T-helper 1 cell treated with Interleukin-12 subunit alpha and Interleukin-12 subunit beta and Interleukin-4 antibody, amounts not matched to agents 30 ng/mL and 1 ng/mL, for 36 hours (primary cell): ENCODE data around the gene RC3H2. TPM values are rescaled to one million over a fixed set of nuclear protein-coding genes. Genes with fewer than 3 reads are reported as not detected.
"Not testable (repeated sequence)": the region's sequence is repeated elsewhere in the genome, so short reads cannot be mapped to it uniquely, and the experiment has no call there.

ENCODE experiments used
- intact Hi-C: fragments of 100-400 bp; cut with micrococcal nuclease; formaldehyde crosslinking; loops from one replicate; pipeline ENCODE4 v1.15.1; 2024
- total RNA-seq: library from RNA; stranded (reverse); gene quantifications from 2 replicates; pipeline ENCODE4 v1.2.3, GENCODE V29; 2022

Gene RC3H2
- total RNA-seq, 1 donor from 2014 or later: 54.5 TPM

DNA sequence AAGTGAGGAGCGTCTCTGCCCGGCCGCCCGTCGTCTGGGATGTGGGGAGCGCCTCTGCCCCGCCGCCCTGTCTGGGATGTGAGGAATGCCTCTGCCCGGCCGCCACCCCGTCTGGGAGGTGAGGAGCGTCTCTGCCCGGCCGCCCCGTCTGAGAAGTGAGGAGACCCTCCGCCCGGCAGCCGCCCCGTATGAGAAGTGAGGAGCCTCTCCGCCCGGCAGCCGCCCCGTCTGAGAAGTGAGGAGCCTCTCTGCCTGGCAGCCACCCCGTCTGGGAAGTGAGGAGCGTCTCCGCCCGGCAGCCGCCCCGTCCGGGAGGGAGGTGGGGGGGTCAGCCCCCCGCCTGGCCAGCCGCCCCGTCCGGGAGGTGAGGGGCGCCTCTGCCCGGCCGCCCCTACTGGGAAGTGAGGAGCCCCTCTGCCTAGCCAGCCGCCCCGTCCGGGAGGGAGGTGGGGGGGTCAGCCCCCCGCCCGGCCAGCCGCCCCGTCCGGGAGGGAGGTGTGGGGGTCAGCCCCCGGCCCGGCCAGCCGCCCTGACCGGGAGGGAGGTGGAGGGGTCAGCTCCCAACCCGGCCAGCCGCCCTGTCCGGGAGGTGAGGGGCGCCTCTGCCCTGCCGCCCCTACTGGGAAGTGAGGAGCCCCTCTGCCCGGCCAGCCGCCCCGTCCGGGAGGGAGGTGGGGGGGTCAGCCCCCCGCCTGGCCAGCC lies 52.9 kb downstream of the RC3H2 start:
- intact Hi-C loops: not testable (repeated sequence)

DNA sequence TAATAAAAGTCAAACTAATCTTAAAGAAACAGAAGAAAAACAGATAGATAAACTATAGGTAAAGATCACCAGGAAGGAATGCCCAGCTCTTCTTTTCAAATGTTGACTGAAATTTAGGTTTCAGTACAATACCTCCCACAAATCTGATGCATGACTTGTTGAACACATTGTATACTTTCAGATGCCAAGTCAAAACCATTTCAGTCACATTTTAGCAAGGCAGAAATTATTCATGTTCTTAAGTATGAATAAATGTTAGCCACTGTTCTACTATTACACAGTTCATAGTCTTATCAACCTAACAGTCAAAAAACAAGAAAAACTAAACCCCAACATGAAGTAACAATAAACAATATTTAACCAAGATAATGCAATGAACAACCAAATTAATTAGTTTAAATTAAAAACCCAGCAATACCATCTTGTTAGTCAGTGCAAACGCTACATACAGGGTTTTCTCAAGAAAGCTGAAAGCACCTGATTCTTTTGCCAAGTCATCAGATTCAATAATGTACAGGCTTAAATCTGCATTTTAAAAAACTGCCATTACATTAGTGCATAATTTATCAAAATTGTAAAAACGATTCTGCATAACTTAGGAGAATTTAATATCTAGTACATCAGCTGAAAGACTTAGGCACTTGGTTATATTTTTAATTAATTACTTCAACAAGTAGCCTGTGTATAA lies 56.8 kb downstream of the RC3H2 start:
- intact Hi-C loops: no loop called here

DNA sequence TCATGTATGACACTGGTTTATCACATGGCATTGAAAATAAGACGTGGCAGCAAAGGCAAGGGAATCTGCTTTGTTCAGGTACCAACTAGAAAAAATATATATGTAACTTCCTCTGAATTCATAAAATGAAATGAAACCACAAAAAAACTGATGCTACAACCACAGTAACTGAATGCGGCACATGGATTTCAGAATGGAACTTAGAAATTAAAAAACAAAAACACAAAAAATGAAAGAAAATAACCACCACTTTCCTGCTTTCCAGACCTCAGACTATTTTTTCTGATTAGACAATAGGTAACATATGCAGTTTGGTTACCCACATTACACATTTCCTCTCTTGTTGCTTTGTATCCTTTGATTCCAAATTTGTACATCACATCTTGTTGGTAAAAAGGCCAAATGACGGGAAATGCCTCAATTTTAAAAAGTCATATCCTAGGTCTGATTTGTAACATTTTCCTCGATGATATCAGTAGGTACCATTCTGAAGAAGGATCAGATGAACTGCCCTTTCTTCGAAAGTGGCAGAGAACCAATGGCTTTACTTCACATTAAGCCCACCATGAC lies 58.7 kb downstream of the RC3H2 start:
- intact Hi-C loops: no loop called here

DNA sequence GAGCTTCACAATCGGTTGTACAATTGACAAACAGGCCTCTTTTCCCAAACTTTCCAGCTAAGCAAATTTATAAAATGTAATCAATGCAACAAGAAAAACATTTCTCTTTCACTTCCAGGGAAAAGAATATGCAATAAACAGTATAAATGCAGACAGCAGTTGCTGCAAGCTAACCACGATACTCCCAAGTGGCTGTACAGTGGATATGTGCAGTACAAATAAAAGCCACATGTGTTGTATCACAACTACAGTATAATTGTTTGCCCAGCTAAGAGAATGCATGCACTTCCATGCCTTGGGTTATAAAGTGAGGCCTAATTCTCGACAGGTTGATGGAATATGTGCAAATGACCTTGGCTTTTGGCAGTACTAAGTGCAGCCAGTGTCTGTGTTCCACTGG lies 60.0 kb downstream of the RC3H2 start:
- intact Hi-C loops: no loop called here

DNA sequence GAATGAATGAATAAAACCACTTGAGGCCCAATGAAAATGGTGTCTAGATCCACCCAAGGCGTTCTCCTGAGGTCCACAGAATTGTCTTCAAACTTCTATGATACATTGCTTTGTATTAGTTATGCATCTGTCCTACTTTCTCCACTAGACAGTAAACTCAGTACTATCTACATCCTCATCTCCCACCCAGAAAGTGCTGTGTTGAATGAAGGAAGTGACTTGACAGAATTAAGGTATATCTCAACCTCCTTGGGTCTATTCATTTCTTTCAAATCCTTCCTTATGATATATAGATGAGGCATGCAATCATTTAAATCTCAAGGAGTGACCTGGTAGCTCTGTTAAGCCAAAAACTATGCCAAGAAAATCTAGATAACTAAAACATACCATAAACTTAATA lies 61.0 kb downstream of the RC3H2 start:
- intact Hi-C loops: no loop called here

DNA sequence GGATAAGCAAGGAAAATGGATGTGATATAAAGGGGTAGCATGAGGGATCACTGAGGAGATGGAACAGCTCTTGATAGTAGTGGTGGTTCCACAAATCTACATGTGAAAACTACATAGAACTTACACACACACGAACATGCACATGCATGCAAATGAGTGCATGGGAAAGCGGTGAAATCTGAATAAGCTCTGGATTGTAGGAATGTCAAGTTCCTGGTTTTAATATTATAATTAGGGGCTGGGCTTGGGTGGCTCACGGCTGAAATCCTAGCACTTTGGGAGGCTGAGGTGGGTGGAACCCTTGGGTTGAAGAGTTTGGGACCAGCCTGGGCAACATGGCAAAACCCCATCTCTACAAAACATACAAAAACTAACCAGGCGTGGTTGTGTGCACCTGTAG lies 63.7 kb downstream of the RC3H2 start:
- intact Hi-C loops: no loop called here

DNA sequence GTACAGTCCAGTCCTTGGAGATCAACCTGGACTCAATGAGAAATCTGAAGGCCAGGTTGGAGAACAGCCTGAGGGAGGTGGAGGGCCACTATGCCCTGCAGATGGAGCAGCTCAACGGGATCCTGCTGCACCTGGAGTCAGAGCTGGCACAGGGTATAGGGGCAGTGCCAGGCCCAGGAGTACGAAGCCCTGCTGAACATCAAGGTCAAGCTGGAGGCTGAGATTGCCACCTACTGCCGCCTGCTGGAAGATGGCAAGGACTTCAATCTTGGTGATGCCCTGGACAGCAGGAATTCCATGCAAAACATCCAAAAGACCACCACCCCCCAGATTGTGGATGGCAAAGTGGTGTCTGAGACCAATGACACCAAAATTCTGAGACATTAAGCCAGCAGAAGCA lies 66.7 kb downstream of the RC3H2 start:
- intact Hi-C loops: not testable (repeated sequence)

DNA sequence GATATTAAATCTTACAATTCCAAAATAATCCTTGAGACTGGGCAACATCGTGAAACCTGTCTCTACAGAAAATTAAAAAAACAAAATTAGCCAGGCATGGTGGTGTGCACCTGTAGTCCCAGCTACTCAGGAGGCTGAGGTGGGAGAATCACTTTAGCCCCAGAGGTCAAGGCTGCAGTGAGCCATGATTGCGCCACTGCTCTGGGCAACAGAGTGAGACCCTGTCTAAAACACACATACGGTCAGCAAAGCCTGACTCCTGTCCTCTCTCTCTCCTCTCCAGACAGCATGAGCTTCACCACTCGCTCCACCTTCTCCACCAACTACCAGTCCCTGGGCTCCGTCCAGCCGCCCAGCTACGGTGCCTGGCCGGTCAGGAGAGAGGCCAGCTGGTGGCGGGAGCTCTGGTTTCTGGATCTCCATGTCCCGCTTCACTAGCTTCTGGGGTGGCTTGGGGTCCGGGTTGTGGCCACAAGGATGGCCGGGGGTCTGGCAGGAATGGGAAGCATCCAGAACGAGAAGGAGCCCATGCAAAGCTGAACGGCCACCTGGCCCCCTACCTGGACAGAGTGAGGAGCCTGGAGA lies 67.8 kb downstream of the RC3H2 start:
- intact Hi-C loops: no loop called here

DNA sequence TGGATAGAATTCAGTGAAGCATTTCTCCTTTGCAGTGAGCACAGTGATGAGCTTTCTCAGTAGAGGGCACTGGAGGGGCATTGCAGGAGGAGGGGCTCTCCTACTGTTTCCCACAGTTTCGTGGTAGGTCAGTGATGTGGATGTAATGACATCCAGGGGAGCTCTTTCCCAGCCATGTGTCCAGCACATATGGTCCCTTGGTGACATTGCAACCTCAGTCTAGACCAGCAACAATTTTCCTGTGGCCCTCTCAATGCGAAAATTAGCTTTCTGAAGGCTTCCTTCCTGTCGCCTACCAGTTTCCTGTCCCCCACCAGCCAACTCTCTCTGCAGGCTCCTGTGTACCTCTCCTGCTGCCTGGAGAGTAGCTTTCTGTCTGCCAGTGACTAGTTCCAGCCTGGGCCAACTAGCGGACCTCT lies 69.8 kb downstream of the RC3H2 start:
- intact Hi-C loops: no loop called here

DNA sequence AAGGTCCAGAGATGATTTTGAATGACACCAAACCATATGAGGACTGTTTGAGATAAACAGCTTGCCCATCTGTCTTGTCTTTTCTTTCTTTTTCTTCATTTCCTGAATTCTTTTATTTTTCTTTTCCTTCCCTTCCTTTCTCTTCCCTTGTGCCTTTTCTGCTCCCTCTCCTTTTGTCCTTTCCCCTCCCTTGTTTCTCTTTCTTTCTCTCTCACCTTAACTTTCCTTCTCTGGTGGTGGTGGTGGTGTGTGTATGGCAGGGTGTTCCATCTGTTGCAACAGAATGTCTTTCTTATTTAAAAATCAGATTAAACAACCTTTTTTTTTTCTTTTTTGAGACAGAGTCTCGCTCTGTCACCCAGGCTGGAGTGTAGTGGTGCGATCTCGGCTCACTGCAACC lies 73.0 kb downstream of the RC3H2 start:
- intact Hi-C loops: no loop called here

DNA sequence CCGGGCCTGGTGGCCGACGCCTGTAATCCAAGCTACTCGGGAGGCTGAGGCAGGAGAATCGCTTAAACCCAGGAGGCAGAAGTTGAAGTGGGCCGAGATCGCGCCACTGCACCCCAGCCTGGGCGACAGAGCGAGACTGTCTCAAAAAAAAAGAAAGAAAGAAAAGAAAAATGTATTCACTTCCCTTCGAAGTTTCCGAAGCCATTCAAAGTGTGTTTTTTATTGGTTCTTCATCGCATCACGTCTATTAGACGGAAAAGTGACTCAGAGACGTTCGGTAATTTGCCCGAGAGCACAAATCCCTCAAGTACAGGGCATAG lies 76.2 kb downstream of the RC3H2 start:
- intact Hi-C loops: loop anchor here (1.0 to 10.0 kb wide), 13 partner anchors 13 to 1588 kb away; partner anchors contain the start of genes DENND1A, MORN5, MRRF and NDUFA8

DNA sequence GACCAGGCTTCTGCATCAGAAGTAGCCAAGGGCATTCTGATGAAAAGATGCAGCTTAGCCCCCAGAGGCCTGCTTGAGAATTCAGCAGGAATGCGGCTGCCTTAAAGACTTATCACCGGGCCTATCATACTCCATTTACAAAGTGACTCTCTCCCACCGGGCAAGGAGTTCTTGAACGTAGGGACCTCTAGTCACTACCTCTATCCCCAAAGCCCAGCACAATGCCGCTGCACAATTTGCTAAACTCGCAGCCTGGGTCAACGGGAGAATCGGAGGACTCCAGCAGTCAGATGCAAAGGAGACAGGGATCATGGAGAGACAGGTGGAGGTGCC lies 77.4 kb downstream of the RC3H2 start:
- intact Hi-C loops: loop anchor here (1.0 to 10.0 kb wide), 13 partner anchors 11 to 1590 kb away; partner anchors contain the start of genes DENND1A, MORN5, MRRF and NDUFA8

DNA sequence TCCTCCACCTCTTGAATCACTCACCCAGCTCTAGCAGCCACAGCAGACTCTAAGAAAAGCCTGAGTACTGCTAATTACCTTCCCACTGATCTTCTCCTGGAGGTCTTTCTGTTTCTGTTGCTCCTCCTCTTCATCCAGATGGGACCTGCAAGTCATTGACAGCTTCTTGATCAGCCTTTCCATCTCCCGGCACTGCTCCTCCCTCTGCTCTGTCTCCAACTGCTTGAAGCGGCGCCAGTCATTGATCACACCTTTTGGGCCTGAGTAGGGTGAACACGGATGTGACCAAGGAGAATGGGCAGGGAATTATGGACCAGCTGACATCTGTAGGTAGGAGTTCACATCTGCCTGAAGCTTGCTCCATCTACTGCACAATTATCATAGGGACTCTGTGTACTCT lies 82.2 kb downstream of the RC3H2 start:
- intact Hi-C loops: loop anchor here (10.0 kb wide), 2 partner anchors 1112 to 1468 kb away; partner anchors contain the start of gene DENND1A

DNA sequence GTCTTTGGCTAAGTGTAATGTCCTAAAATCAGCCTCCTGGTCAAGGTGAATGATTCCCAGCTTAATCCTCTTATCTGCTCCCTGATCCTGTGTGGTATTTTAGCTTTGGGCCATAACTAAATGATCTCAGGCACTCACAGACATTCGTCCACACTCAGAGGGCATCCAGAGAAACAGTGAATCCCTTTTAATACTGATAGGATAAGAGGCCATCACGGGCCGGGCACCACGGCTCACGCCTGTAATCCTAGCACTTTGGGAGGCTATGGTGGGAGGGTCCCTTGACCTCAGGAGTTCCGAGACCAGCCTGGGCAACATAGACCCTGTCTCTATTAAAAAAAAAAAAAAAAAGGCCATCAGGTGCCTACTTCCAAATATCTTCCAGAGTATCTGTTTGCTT lies 83.1 kb downstream of the RC3H2 start:
- intact Hi-C loops: loop anchor here (10.0 kb wide), 2 partner anchors 1113 to 1467 kb away; partner anchors contain the start of gene DENND1A

DNA sequence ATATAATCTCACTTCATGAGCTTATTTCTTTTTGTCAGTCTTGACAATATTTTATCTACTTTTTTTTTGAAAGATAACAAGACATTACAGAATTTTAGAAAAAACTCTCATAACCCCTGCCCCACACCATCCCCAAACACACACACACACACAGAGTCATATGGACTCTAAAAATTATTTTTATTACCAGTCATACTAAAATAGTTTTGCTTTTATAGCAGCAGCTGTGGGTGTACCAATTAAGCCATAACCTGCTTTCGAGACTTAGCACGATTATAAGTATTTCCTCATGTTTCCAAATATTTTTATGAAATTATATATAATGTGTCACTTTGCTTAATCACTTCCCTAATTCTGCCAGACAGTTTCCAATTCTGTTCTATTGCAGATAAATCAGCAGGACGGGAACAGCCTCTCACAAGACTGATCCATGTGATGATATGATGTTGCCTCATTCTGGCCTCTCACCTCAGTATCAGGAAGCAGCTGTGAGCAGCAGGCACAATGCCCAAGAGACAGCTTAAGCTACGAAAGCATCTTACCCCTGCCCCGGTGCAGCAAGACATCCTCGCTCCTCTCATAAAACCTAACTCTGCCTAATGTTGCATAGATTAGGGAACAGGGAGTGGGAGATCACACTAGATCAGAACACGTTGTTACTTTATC lies 83.7 kb downstream of the RC3H2 start:
- intact Hi-C loops: loop anchor here (10.0 kb wide), 2 partner anchors 1113 to 1467 kb away; partner anchors contain the start of gene DENND1A

DNA sequence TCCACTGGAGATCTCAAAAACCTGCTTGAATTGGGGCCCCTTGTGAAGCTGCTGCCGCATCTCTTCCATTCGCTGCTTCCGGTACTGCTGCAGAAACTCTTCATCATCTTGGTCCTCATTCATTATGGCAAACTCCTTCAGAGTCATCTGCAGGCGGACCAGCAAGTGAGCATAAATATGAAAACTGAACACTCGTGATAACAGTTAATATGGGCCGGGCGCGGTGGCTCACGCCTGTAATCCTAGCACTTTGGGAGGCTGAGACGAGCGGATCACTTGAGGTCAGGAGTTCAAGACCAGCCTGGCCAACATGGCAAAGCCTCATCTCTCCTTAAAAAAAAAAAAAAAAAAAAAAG lies 84.7 kb downstream of the RC3H2 start:
- intact Hi-C loops: loop anchor here (10.0 kb wide), 2 partner anchors 1114 to 1466 kb away; partner anchors contain the start of gene DENND1A

DNA sequence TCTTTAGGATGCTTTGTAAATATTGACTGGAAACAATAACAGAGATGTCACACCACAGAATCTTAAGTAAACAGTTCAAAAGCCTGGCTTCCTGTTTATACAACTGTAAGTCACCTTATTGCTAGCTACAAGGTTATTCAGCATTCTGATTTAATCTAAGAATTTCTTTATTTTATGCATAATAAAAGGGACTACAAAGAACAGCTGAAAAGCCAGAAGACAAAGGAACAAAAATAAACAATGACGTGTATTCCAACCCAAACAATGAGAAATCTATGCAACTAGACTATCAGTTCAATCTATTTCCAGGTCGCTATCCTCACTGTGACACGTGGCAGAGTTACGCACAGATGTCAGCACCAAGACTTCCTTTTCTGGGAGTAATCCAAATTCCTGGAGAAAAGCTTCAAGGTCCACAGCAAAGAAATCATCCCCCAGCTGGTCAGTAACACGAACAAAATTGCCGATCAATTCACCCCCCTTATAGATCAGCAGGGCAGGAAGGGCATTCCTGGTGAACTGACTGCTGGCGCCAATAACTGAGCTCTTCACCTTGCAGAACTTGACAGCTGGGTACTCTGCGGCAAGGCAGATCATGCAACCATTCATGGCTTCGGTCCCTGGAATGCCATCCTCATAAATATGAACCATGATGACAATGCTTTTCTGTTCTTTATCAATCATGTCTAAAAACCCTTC lies 85.2 kb downstream of the RC3H2 start:
- intact Hi-C loops: loop anchor here (10.0 kb wide), 3 partner anchors 405 to 1465 kb away; partner anchors contain the start of gene DENND1A

DNA sequence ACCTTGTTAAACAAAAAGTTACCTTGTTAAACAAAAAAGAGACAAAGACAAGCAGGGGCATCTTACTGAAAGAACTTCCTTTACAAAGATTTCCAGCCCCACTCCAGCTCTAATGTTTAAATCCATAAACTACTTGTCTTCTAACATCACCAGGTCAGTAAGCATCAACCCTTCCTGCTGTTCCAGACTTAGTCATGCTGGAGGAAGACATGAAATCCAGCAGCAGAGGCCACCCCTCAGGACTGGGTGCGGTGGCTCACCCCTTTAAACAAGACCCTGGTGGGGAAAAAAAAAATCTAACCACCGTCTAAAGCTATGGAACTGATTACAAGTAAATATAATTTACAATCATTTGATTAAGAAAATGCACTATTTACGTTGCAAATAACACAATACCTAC lies 85.8 kb downstream of the RC3H2 start:
- intact Hi-C loops: loop anchor here (10.0 kb wide), 1 partner anchor 405 kb away; no protein-coding TSS in a partner anchor

DNA sequence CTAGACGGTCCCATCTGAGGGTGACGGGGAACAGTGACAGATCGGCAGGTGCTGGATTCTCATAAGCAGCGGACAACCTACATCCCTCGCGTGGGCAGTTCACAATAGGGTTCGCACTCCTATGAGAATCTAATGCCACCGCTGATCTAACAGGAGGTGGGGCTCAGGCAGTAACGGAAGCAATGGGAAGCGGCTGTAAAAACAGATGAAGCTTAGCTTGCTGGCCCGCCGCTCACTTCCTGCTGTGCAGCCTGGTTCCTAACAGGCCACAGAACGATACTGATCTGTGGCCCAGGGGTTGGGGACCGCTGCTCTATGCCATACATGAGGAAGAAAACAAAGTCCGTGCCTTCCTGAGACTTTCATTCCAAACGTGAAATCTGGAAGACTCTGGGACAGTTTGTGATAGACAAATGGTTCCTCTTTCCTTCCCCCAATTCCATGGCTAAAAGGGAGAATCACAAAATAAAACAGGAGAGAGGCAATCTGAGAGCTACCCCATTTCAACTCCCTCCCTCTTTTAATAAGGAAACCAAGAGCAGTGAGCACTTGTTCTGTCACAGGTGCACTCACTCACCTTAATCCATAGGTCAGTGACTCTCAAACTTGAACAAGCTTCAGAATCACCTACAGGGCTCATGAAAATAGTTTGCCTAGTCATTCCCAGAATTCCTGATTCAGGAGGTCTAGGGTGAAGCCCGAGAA lies 88.8 kb downstream of the RC3H2 start:
- intact Hi-C loops: loop anchor here (1.0 to 10.0 kb wide), 2 partner anchors 12 to 408 kb away; partner anchors contain the start of gene PDCL

DNA sequence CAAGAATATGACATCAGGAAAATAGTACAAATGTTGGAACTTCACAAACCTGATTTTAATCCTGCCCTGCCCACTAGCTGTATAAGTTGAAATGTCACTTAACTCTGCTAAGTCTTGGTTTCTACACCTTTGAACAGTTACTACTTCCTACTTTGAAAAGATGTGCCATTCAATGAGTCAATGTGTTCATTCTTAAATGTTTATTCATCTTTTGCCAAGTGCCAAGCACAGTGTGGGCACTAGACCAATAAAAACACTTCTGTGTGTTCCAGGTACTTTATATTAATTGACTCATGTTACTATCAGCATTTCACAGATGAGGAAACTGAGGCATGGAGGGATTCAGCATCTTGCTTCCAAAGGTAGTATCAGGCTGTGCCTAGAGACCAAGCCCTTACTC lies 89.6 kb downstream of the RC3H2 start:
- intact Hi-C loops: loop anchor here (10.0 kb wide), 1 partner anchor 409 kb away; no protein-coding TSS in a partner anchor
